ENCODE data around the gene STOX1. TPM values are rescaled to one million over a fixed set of nuclear protein-coding genes. Genes with fewer than 3 reads are reported as not detected.
"Not testable (repeated sequence)": the region's sequence is repeated elsewhere in the genome, so short reads cannot be mapped to it uniquely, and the experiment has no call there.

STOX1 gene, protein sequence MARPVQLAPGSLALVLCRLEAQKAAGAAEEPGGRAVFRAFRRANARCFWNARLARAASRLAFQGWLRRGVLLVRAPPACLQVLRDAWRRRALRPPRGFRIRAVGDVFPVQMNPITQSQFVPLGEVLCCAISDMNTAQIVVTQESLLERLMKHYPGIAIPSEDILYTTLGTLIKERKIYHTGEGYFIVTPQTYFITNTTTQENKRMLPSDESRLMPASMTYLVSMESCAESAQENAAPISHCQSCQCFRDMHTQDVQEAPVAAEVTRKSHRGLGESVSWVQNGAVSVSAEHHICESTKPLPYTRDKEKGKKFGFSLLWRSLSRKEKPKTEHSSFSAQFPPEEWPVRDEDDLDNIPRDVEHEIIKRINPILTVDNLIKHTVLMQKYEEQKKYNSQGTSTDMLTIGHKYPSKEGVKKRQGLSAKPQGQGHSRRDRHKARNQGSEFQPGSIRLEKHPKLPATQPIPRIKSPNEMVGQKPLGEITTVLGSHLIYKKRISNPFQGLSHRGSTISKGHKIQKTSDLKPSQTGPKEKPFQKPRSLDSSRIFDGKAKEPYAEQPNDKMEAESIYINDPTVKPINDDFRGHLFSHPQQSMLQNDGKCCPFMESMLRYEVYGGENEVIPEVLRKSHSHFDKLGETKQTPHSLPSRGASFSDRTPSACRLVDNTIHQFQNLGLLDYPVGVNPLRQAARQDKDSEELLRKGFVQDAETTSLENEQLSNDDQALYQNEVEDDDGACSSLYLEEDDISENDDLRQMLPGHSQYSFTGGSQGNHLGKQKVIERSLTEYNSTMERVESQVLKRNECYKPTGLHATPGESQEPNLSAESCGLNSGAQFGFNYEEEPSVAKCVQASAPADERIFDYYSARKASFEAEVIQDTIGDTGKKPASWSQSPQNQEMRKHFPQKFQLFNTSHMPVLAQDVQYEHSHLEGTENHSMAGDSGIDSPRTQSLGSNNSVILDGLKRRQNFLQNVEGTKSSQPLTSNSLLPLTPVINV
- total RNA-seq: 0.41 TPM
- long read RNA-seq: 0 reads

DNA sequence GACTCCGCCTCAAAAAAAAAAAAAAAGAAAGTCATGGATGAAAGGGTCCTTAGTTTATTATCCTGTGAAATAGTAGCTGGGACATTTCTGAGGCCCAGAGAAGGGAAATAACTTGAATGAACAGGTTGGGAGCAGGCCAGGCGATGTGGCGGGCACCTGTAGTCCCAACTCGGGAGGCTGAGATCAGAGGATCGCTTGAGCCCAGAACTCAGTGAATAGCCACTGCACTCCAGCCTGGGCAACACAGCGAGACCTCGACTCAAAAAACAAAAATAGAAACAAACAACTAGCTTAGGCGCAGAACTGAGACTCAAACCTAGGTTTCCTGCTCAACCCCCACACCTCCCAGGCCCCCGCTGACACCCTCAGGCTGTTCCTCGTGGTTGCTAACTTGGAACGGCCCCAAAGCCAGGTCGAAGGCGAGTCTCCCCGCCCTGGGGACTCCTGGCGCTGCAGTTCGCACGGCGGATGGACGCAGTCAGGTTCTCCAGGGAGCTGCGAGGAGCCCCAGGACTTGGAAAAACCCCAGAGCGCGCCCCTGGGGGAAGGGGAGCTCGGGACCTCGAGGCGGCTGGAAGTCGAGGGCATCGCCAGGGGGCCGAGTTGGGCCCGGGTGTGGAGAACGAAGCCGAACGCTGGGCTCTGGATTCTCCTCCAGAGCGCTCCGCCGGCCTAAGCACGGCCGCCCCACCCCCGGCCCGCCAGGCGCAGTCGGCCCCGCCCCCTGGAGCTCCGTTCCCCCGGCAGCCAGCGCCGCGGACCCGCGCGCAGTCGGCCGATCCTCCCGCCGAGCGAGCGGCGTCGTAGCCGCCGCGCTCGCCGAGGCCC is at the start of gene STOX1:
Gene STOX1, plus strand, starts transcription at position 768 of the 828 bp plus-strand sequence. CDS start 93 bp downstream, outside the sequence.
- DNase-seq (ENCODE audit: missing footprints) (no peak), ATAC-seq (peak; percentile 72)
- intact Hi-C loops (cut with DNase I): no loop called here

DNA sequence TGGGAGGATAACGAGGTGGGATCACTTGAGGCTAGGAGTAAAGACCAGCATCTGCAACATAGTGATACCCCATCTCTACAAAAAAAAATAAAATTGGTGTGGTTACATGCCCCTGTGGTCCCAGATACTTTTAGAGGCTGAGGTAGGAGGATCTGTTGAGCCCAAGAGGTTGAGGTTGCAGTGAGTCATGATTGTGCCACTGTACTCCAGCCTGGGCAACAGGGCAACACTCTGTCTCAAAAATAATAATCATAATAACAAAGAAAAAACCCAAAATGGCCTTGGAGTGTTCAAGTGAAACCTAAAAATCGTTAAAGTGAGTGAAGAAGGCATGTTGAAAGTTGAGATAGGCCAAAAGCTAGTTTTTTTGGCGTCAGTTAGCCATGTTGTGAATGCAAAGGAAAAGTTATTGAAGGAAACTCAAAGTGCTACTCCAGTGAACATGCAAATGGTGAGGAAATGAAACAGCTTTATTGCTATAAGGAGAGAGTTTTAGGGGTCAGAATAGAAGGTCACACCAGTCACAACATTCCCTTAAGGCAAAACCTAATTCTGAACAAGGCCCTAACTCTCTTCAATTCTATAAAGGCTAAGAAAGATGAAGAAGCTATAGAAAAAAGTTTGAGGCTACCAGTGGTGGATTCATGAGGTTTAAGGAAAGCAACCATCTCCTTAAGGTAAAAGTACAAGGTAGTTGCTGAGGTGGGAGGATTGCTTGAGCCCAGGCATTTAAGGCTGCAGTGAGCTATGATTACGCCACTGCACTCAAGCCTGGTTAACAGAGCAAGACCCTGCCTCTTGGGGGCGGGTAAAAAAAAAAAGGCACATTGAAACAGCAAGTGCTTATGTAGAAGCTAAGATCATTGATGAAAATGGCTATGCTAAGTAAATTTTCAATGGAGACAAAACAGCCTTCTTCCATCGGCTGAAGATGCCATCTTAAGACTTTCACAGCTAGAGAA is 45.4 kb upstream of the STOX1 start:
- intact Hi-C loops (cut with DNase I): no loop called here
- ATAC-seq: no peak
- no peak for DNase-seq (ENCODE audit: missing footprints)

DNA sequence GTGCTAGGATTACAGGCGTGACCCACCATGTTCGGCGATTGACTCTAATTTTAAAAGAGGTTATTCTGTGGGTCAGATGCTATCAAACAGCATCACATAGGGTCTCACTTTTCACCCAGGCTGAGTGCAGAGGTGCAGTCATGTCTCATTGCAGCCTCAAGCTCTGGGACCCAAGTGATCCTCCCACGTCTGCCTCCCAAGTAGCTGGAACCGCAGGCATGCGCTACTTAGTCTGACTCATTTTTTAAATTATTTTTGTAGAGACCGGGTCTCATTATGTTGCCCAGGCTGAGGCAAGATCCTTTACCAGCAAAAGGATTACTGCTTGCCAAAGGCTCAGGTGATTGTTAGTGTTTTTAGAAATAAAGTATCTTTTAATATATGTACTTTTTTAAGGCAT is 42.9 kb upstream of the STOX1 start:
- intact Hi-C loops (cut with DNase I): no loop called here
- no peak for ATAC-seq
- DNase-seq (ENCODE audit: missing footprints): no peak

DNA sequence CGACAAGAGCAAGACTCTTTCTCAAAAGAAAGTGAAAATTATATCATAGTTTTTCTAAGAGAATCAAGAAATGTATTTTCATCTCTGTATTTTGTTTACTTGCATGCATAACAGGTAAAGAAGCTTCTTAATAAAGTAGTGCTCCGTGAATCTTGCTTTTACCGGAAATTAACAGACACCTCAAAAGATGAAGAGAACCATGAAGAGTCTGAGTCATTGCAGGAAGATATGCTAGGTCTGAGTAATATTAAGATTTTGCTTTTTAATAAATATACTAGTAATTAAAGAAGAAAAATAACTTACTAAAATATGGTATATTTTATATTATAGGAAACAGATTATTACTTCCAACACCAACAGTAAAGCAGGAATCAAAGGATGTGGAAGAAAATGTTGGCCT is 39.5 kb upstream of the STOX1 start:
- no peak for ATAC-seq
- DNase-seq (ENCODE audit: missing footprints): no peak
- intact Hi-C loops (cut with DNase I): no loop called here

DNA sequence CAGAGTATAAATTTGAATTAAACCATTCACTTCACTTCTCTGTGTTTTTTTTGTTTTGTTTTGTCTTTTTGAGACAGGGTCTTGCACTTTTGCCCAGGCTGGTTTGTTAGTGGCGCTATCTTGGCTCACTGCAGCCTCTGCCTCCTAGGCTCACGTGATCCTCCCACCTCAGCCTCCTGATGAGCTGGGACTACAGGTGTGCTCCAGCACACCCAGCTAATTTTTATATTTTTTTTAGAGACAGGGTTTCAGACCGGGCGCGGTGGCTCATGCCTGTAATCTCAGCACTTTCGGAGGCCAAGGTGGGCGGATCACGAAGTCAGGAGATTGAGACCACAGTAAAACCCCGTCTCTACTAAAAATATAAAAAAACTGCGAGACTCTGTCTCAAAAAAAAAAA is 36.9 kb upstream of the STOX1 start:
- intact Hi-C loops (cut with DNase I): loop anchor here (5.0 kb wide), 1 partner anchor 107 kb away; no protein-coding TSS in a partner anchor
- DNase-seq (ENCODE audit: missing footprints): no peak
- no peak for ATAC-seq

DNA sequence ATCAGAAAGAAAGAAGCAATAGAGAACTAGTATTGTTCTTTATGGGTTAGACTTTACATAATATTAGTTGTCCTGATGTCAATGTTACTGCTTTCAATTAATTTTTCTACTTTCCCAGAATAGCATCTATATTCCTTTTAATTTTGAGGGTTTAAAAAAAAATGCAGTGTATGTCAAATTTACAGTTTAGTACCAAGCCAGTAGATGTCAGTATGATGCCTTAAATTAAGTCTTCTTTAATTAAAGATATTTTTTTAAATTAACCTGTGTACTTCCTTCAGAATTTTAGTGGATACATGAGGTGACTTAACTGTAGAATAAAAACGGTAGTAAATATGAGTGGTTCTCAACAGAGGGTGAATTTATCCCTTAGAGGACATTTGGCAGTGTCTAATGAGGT is 35.2 kb upstream of the STOX1 start:
- DNase-seq (ENCODE audit: missing footprints) (no peak), ATAC-seq (no peak)
- intact Hi-C loops (cut with DNase I): loop anchor here (5.0 kb wide), 1 partner anchor 105 kb away; no protein-coding TSS in a partner anchor

DNA sequence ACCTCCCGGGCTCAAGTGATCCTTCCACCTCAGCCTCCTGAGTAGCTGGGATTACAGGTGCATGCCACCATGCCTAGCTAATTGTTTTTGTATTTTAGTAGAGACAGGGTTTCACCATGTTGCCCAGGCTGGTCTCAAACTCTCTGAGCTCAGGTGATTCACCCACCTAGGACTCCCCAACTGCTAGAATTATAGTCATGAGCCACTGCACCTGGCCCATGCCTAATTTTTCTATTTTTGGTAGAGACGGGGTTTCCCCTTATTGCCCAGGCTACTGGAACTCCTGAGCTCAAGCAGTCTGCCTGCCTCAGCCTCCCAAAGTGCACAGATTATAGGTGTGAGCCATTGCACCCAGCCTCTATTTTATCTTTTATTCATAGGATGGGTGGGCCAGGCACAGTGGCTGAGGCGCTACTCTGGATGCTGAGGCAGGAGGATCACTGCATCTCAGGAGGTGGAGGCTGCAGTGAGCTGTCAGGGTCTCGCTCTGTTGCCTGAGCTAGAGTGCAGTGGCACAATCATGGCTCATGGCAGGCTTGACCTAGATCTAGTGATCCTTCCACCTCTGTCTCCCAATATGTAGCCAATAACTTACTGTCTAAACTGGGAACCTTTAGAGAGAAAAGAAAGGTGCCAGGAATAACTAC is 31.3 kb upstream of the STOX1 start:
- ATAC-seq (no peak), DNase-seq (ENCODE audit: missing footprints) (no peak)
- intact Hi-C loops (cut with DNase I): no loop called here

DNA sequence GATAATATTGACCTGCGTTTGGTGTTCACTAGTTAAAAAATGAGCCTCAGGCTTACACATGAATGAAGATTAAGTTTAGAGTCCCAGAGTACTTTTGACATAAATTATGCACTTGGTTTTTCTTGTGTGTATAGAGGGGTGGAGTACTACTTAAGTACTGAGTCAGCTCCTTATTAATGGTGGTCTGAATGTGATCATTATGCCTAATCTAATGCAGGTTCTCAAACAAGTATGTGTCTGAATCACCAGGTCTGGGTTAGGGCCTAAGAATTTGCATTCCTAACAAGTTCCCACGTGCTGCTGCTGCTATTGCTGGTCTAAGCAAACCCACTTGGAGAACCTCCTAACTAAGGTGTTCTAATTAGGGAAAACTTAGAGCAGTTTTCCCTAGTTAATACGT is 30.7 kb upstream of the STOX1 start:
- intact Hi-C loops (cut with DNase I): no loop called here
- DNase-seq (ENCODE audit: missing footprints) (no peak), ATAC-seq (no peak)

DNA sequence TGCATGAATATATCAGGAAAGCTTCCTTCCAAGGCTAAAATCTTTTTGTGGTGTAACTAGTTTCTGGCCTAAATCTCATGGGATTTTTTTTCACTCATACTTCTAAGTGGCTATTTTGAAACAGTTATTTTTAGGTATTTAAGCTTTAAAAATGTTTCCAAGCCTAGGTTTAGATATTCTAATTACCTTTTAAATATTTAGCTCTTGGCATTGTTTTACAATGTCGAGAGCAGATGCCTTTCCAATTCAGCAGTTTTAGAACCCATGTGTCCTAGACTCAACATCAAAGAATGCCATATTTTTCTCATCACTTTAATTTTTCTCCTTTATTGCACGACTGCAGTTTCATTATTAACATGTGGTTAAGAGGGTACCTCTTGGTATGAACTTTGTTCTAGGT is 27.1 kb upstream of the STOX1 start:
- DNase-seq (ENCODE audit: missing footprints): no peak
- no peak for ATAC-seq
- intact Hi-C loops (cut with DNase I): no loop called here

DNA sequence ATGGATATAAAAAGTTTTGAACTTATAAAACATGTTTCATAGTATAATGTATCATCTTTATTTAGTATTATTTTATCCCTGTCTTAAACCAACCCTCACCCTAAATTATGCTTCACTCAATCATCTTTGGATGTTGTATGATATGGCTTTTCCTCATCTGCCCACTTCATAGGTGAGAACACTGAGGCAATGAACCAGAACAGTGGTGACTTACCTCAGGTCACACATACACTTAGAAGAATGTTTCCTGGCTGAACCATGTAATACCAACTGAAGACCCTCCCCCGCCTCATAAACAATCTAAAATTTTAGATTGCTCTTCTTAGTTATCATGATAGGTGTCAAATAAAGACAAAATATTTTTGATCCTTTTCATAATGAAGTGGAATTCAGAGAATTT is 22.6 kb upstream of the STOX1 start:
- intact Hi-C loops (cut with DNase I): no loop called here
- ATAC-seq (no peak), DNase-seq (ENCODE audit: missing footprints) (no peak)

DNA sequence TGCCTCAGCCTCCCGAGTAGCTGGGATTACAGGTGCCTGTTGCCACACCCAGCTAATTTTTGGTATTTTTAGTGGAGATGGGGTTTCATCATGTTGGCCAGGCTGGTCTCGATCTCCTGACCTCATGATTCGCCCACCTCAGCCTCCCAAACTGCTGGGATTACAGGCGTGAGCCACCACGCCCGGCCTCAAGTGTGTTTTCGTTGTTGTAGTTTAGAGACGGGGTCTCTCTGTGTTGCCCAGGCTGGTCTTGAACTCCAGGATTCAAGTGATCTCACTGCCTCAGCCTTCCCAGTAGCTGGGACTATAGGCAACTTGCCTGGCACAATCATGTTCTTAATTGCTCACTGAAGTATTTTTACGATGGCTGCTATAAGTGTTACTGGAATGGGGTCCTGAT is 16.5 kb upstream of the STOX1 start:
- DNase-seq (ENCODE audit: missing footprints); intact Hi-C loops (cut with DNase I); ATAC-seq: not testable (repeated sequence)

DNA sequence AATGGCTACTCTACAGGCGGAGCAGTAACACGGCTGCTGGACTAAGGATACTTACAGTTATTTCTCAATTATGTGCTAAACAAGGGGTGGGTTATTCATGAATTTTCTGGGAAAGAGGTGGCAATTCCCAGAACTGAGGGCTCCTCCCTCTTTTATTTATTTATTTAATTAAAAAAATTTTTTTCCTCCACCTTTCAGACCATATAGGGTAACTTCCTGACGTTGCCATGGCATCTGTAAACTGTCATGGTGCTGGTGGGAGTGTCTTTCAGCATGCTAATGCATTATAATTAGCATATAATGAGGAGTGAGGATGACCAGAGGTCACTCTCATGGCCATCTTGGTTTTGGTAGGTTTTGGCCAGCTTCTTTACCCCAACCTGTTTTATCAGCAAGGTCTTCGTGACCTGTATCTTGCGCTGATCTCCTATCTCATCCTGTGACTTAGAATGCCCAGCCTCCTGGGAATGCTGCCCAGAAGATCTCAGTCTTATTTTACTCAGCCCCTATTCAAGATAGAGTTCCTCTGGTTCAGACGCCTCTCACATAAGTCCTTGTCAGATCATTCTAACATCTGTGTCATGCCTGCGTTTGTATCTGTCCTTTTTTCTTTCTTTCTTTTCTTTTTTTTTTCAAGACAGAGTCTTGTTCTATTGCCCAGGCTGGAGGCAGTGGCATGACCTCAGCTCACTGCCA is 15.9 kb upstream of the STOX1 start:
- no peak for ATAC-seq
- intact Hi-C loops (cut with DNase I): no loop called here
- no peak for DNase-seq (ENCODE audit: missing footprints)

DNA sequence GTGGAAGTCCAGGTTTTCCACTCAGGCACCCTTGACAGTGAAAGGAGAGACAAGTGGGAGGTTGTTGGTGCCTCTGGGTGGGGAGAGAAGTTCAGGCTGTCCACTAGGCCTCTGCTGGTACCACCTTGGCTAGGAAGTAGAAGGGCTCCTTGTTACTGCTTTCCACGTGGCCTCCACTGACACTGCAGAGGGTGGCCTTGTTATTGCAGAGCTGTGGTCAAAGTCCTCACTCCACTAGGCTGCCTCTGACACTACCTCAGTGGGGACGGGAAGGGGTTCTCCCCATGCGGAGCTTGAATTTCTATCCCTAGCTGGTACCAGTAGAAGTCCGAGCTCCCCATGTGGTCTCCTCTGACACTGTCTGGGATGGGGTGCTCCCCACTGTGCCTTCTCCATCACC is 14.9 kb upstream of the STOX1 start:
- intact Hi-C loops (cut with DNase I): no loop called here
- ATAC-seq (no peak), DNase-seq (ENCODE audit: missing footprints) (no peak)

DNA sequence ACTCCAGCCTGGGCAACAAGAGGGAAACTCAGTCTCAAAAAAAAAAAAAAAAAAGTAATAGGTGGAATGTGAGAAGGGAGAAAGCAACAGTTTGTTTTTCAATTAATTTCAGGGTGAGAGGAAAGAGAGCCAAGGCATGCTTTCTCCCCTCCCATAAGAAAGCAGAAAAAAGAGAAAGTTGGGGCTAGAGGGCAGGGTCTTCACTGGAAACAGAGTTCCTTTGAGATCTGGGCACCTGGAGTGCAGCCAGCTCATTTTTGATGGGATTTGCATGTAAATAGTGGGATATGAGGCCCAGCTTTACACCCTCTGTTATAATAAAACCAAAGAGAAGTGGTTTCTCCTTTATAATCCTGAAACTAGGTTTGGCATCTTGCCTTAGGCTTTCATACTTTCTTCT is 13.8 kb upstream of the STOX1 start:
- intact Hi-C loops (cut with DNase I): no loop called here
- ATAC-seq (no peak), DNase-seq (ENCODE audit: missing footprints) (no peak)

DNA sequence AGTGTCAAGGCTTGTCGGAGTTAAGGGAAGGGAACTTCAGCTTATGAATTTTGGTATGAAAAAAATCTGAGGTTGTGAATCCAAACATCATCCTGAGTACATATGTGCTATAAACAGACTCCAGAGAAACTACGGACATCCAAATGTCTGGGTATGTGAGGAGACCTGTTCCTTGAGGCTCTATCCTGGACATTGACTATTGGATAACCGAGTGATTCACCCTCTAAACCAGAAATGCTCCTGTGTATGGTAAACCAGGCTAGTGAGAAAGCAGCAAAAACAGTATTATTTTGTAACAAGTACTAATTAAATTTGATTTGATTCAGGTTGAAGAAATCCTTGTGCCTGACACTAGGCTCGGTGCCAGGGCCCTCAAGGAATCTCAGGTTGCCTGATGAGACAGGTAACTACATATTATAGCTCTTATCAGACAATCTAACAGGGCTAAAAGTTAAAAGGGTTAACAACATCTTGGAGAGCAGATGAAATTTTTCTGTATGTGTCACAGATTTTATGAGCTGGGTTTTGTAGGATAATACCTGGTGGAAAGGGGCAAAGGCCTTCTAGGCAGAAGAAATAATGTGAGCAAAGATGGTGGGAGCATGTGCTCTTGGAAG is 10.4 kb upstream of the STOX1 start:
- ATAC-seq (no peak), DNase-seq (ENCODE audit: missing footprints) (no peak)
- intact Hi-C loops (cut with DNase I): no loop called here

DNA sequence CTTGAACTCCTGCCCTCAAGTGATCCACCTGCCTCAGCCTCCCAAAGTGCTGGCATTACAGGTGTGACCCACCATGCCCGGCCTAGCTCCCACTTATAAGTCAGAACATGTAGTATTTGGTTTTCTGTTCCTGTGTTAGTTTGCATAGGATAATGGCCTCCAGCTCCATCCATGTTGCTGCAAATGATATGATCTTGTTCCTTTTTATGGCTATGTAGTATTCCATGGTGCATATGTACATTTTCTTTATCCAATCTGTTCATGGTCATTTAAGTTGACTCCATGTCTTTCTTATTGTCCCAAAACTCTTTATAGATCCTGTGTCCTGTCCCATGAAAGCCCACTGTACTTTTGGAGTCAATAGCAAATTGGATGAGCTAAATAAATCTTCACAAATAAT is 7.0 kb upstream of the STOX1 start:
- ATAC-seq; intact Hi-C loops (cut with DNase I); DNase-seq (ENCODE audit: missing footprints): not testable (repeated sequence)

Data from Right ventricle myocardium inferior (tissue), 1 donor.